Brain pericyte (primary cell): ENCODE measurements around the gene ELFN2.
"Not testable (repeated sequence)": the region's sequence is repeated elsewhere in the genome, so short reads cannot be mapped to it uniquely, and the experiment has no call there.

Source experiments
- DNase-seq: peaks from one replicate; pipeline ENCODE4 v3.0.0-alpha.2; 2012; ENCODE audit warnings: low read depth, low spot score

The ELFN2 gene, protein sequence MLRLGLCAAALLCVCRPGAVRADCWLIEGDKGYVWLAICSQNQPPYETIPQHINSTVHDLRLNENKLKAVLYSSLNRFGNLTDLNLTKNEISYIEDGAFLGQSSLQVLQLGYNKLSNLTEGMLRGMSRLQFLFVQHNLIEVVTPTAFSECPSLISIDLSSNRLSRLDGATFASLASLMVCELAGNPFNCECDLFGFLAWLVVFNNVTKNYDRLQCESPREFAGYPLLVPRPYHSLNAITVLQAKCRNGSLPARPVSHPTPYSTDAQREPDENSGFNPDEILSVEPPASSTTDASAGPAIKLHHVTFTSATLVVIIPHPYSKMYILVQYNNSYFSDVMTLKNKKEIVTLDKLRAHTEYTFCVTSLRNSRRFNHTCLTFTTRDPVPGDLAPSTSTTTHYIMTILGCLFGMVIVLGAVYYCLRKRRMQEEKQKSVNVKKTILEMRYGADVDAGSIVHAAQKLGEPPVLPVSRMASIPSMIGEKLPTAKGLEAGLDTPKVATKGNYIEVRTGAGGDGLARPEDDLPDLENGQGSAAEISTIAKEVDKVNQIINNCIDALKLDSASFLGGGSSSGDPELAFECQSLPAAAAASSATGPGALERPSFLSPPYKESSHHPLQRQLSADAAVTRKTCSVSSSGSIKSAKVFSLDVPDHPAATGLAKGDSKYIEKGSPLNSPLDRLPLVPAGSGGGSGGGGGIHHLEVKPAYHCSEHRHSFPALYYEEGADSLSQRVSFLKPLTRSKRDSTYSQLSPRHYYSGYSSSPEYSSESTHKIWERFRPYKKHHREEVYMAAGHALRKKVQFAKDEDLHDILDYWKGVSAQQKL

DNA sequence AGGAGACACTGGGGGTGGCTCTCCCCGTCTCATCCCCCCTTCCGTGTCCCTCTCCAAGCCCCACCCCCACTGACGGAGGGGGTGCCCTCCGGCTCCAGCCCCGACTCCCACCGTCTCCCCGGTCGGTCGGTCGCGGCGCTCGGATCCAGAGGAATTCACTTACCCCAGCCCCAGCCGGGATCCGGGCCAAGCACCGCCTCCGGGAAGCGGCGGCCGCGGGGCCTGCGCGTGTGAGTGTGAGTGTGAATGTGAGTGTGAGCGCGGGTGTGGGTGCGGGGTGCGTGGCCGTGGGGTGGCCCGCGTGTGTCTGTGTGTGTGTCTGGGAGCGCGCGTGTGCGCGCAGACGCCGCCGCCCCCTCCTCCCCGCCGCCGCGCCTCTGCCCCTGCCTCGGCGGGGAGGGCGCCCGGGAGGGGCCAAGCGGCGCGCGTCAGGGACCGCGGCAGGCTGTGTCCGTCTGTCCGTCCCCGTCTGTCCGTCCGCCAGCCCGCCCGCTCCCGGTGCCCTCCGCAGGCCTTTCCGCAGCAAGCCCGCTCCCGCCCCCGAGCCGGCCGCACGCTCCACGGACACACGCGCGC lies at the start of gene ELFN2:
Gene ELFN2, minus strand, starts transcription at position 345 of the 576 bp plus-strand sequence. CDS start 51,945 bp downstream, outside the sequence.
- DNase-seq = no peak

DNA sequence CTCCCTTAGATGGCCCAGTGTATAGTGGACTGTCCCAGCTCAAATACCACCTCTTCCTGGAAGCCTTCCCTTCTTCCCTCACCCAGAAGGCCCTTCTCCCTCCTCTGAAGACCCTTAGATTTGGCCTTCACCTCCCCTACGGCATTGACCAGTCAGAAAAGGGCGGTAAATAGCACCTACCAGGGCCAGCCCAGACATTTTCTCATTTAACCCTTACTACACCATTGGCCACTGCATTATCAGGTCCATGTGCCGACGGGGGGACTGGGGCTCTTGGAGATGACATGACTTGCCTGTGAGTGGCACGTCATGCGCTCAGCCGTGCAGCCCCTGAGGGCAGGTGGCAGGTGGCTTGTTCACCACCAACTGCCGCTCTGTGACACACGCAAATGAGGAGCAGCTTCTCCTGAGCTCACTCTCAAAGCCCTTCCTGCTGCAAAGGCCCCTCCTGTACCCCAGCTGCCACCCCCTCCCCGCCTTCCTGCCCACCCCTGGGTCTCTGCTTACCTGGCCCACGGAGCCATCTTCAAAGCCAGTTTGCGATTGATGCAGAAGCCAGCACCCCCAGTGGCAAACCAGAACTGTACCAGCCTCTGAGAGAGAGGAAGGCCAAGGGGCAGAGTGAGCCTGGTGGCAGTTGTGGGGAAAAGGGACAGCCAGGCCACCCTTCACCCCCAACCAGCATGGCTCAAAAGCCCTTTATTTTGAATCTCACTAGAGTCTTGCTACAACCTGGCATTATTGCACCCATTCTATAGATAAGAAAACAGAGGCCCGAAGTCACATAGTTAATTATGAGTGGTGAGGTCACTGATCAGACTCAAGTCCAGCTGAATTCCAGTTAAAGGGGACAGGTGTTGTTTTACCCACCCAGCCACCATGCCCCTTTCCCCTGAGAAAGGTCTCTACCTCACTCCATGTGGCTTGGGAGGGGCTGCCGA lies 49.4 kb upstream of the ELFN2 start:
- no peak for DNase-seq

DNA sequence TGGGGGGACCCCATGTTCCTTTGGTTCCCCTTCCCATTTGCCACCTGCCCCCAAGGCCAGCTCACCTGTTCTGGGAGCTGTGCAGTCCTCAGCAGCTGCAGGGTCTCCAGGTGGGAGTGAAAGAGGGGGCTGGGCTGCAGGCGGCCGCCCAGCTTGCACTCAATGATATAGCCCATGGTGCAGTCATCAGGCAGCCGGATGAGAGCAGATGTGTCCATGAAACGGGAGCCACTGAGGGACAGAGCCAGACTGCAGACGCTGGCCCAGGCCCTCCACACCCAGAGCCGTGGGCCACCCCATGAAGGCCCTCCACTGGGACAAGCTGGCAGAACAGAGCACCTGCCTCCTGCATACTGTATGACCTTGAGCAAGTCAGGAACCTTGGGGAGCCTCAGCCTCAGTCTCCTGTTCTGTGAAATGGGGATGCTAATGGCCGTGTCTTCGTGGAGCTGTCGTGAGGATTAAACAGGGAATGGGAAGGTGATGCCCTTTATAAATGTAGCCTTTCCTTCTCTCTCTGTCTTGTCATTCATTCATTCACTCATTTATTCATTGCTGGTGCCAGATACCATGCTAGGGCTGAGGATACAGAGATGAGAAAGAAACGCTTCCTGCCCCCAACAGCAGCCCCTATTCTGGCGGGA lies 47.3 kb upstream of the ELFN2 start:
- DNase-seq = no peak

DNA sequence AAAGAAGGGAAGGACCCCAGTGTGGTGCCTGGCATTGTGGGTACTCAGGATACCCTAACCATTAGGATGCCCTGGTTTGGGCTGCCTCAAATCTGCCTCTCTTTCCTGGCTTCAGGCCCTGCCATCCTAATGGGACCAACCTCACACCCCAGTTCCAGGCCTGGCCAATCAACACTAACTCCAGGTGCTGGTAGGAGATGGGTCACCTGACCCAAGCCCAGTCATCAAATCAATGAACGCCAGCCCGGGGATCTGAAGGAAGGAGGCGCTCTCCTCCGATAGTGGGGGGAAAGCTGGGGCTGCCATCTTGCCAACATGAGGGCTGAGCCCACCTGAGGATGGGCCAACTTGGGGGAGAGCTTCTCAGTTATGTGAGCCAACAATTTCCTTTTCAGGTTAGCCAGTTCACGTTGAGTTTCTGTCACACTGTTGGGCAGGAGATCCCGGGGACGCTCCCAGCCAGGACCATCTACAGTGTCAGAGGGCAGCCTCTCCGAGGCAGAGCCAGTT lies 46.2 kb upstream of the ELFN2 start:
- no peak for DNase-seq

- no peak for DNase-seq
These were observed 45.2 kb upstream of the ELFN2 start for GRCh38 chr22:37472418-37473006.

- no peak for DNase-seq
These were observed 44.6 kb upstream of the ELFN2 start for GRCh38 chr22:37471727-37472417.

GRCh38 chr22:37470087-37470445 lies 42.8 kb upstream of the ELFN2 start:
- no peak for DNase-seq

- DNase-seq = no peak
These were observed 42.3 kb upstream of the ELFN2 start for GRCh38 chr22:37469416-37470086.

DNA sequence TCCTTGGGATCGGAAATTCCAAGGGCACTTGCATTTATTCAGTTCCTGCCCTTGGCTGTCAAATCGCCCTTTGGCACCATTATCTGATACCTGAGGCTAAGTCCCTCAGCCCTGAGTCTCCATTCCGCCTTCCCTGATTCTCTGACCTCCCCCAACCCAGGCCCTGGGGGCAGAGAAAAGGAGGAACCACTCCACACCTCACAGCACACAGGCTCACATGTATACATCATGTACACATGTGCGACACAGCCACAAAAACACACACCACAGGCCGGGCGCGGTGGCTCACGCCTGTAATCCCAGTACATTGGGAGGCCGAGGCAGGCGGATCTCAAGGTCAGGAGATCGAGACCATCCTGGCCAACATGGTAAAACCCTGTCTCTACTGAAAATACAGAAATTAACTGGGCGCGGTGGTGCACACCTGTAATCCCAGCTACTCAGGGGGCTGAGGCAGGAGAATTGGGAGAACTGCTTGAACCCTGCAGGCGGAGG lies 41.0 kb upstream of the ELFN2 start:
- DNase-seq = not testable (repeated sequence)

DNA sequence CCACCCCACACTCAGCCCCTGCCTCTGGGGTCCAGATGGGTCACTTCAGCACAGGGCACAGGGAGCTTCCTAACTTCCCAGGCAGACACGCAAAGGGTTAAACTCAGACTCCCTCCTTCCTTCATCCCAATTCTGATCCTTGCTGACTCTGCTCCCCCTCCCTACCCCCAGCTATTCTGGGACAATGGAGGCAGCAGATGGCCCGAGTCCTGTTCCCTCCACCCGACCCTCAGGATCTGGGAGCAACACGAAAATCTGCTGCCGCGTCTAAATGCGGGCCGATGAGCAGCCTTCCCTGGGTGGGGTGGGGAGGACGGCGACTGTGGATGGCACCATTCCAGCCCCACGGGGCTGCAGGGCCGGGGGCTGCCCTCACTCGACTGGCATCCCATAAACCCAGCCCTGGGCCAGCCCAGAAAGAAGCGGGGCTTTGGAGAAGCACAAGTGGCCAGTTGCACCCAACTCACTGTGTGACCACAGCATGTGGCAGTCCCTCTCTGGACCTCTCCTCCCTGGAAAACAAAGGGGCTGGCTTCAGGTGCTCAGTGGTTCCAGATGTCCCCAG lies 40.2 kb upstream of the ELFN2 start:
- DNase-seq = no peak

DNA sequence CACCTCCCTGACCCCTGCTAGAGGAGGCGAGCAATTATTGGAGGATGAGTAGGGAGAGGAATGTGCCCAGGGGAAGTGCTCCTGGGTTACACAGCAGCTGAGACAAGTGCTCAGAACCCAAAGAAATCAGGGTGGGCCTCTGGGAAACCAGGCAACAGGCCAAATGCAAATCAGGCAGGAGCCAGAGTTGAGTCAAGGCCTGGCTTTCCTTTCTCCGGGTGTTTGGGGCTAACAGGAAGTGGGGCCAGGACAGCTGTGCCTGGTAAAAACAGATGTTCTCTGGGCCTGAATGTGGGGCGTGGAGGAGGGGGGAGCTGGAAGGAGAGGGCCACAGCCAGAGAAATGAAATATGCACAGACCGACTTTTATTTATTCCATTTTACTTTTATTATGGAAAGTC lies 36.9 kb upstream of the ELFN2 start:
- no peak for DNase-seq

GRCh38 chr22:37462983-37463382 lies 35.7 kb upstream of the ELFN2 start:
- DNase-seq = no peak

DNA sequence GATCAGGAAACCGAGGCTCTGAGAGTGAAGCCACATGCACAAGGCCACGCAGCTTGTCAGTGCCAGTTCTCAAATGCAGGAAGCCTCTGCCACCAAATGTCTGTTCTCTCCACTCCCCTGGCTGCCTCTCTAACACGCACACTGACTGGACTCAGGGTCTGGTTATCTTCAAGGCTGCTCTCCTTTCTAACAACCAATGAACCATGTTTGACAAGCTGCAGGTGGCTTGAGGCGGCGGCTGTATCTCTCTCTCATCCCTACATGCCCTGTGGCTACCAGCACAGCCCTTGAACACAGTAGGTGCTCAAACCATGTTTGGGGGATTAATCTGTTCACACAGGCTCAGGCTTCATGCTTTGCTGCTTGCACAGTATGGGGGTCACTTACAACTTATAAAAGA lies 35.2 kb upstream of the ELFN2 start:
- no peak for DNase-seq

- DNase-seq = no peak
These were observed 34.7 kb upstream of the ELFN2 start for GRCh38 chr22:37461961-37462360.

- DNase-seq = no peak
These were observed 33.4 kb upstream of the ELFN2 start for GRCh38 chr22:37460684-37461083.

GRCh38 chr22:37459206-37459605 lies 31.9 kb upstream of the ELFN2 start:
- DNase-seq = no peak

- no peak for DNase-seq
These were observed 30.0 kb upstream of the ELFN2 start for GRCh38 chr22:37457093-37457893.

DNA sequence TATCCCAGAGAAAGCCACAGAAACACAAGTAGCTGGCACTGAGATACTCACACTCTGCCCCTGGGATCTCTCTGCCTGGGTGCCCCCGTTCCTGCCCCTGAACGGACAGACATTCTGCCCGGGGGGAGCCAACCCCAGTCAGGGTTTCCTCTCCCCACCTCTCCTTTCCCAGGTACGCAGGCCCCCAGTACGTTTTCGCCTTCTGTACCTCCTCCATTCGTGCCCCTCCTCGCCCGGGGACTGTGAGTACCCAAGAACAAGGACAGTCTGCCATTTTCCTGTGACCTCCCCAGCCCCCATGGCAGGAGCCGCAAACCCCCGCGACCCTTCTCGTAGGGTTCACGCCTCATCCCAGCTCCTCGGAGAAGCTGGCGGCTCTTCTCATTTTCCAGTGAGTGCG lies 29.1 kb upstream of the ELFN2 start:
- DNase-seq = no peak
